Caco-2 (cell line): Measurements from ENCODE around the gene FBLIM1. TPM values are rescaled to one million over a fixed set of nuclear protein-coding genes. Genes with fewer than 3 reads are reported as not detected.

ENCODE experiments used
- BruUV-seq: library from RNA; stranded (reverse); fragments of 400-500 nt; replicated peaks from 2 replicates; lab custom pipeline; 2021; lab: Mats Ljungman, UMichigan
- CTCF ChIA-PET: fragments of 300-600 bp; sonication (Branson Sonifier 250); formaldehyde crosslinking; loops from one replicate; lab custom pipeline; 2022; ENCODE audit warnings: antibody characterized with exemption; lab: Charles Lee
- POLR2A ChIA-PET: fragments of 300-600 bp; sonication (Branson Sonifier 250); formaldehyde crosslinking; loops from one replicate; lab custom pipeline; 2022; ENCODE audit warnings: antibody characterized with exemption; lab: Charles Lee
- DNase-seq, 2 experiments: peaks; one replicate each; pipeline versions ENCODE4 v3.0.0 to v3.0.0-alpha.2; 2020 to 2022
- H3K27me3 ChIP-seq: replicated peaks from 2 replicates; pipeline ENCODE4 v1.6.0; 2011; ENCODE audit warnings: low read length; ENCODE audit not compliant: control insufficient read depth, insufficient read depth
- H3K36me3 ChIP-seq: 2 replicates; pipeline ENCODE4 v1.5.1; 2011; ENCODE audit warnings: low read length; ENCODE audit not compliant: control insufficient read depth, insufficient read depth
- H3K4me1 ChIP-seq: fragments of 250-450 bp; sonication (Bioruptor Pico); 2 replicates; pipeline ENCODE4 v1.5.1; 2020; ENCODE audit warnings: mild to moderate bottlenecking
- H3K4me3 ChIP-seq: 2 replicates; pipeline ENCODE4 v1.5.1; 2011; ENCODE audit warnings: low read depth, mild to moderate bottlenecking, control low read depth, low read length
- H3K9me3 ChIP-seq: fragments of 250-450 bp; sonication (Bioruptor Pico); 2 replicates; pipeline ENCODE4 v1.5.1; 2020; ENCODE audit warnings: mild to moderate bottlenecking, moderate library complexity
- H3K27ac Mint-ChIP-seq: one replicate; pipeline ENCODE4 v1.8.0; 2022; ENCODE audit warnings: mixed read lengths; ENCODE audit not compliant: unreplicated experiment
- H3K27me3 Mint-ChIP-seq: one replicate; pipeline ENCODE4 v1.8.0; 2022; ENCODE audit warnings: mixed read lengths; ENCODE audit not compliant: insufficient read depth, unreplicated experiment
- H3K36me3 Mint-ChIP-seq: one replicate; pipeline ENCODE4 v1.8.0; 2022; ENCODE audit warnings: mild to moderate bottlenecking, mixed read lengths; ENCODE audit not compliant: insufficient read depth, unreplicated experiment
- H3K4me1 Mint-ChIP-seq: one replicate; pipeline ENCODE4 v1.8.0; 2022; ENCODE audit warnings: low read depth, mixed read lengths; ENCODE audit not compliant: unreplicated experiment
- H3K4me3 Mint-ChIP-seq: one replicate; pipeline ENCODE4 v1.8.0; 2022; ENCODE audit warnings: mild to moderate bottlenecking, moderate library complexity, mixed read lengths; ENCODE audit not compliant: unreplicated experiment
- H3K9me3 Mint-ChIP-seq: one replicate; pipeline ENCODE4 v1.8.0; 2022; ENCODE audit warnings: mixed read lengths; ENCODE audit not compliant: unreplicated experiment
- intact Hi-C: fragments of 100-400 bp; cut with micrococcal nuclease; formaldehyde crosslinking; loops from one replicate; pipeline ENCODE4 v1.10.0; 2022; ENCODE audit not compliant: unreplicated experiment
- total RNA-seq: library from RNA; stranded (reverse); gene quantifications from 2 replicates; pipeline ENCODE4 v1.2.3, GENCODE V29; 2022
- TF ChIP-seq, protein P1 (sequence below), 2 experiments: fragments of 200-600 bp in 1 of 2; IDR thresholded peaks; 1 replicate in 1 of 2; 2 replicates in 1 of 2; pipeline versions ENCODE4 v1.5.1 to v1.8.0; 2011 to 2022; ENCODE audit warnings: antibody characterized with exemption in 1 of 2, control low read depth in 1 of 2, inconsistent platforms in 1 of 2, low read depth in 1 of 2, low read length in 1 of 2, mild to moderate bottlenecking in 1 of 2, moderate library complexity in 1 of 2; ENCODE audit not compliant: insufficient read depth in 1 of 2, severe bottlenecking in 1 of 2, unreplicated experiment in 1 of 2

The FBLIM1 gene
- total RNA-seq, 1 experiment from 2014 or later: 5.5 TPM

DNA sequence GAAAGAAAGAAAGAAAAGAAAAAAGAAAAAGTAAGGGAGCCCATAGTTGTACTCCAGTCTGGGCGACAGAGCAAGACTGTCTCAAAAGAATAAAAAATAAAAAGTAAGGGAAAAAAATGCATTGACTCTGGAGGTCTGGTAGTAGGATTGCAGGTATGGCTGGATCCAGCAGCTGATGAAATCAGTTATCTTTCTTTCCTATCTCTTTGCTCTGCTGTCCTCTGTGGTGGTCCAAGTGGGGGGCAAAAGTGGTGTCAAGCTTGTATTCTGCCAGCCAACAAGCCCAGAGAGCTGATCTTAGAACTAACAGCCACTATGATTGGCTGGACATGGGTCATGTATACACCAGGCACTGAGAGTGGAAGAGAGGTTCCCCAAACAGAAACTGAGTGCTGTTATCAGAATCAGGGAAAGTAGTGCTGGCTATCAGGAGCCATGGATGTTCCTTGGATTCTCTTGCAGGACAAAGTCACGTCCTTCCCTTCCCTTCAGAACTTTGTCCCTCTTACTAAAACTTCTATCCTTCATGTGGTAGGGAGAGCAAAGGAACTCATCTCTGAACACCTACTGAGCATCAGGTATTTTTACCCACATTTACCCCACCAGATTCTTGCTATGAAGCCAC is 3.5 kb upstream of the FBLIM1 start:
- no peak overlapping the region for H3K4me3 ChIP-seq
- DNase-seq: no peak
- Mint-ChIP-seq H3K27me3 (no peaks in the 10 kb centered on the region), H3K4me1 (peaks cover 8% of the 10 kb centered on the region), H3K36me3 (no peaks in the 10 kb centered on the region), H3K9me3 (no peaks in the 10 kb centered on the region), H3K27ac (no peak overlapping the region), H3K4me3 (no peak overlapping the region)
- ChIA-PET CTCF (no interaction called here), POLR2A (no interaction called here)
- no peaks in the 10 kb centered on the region for H3K9me3 ChIP-seq
- H3K4me1 ChIP-seq: peaks cover 10% of the 10 kb centered on the region
- TF ChIP-seq, protein P1, sequence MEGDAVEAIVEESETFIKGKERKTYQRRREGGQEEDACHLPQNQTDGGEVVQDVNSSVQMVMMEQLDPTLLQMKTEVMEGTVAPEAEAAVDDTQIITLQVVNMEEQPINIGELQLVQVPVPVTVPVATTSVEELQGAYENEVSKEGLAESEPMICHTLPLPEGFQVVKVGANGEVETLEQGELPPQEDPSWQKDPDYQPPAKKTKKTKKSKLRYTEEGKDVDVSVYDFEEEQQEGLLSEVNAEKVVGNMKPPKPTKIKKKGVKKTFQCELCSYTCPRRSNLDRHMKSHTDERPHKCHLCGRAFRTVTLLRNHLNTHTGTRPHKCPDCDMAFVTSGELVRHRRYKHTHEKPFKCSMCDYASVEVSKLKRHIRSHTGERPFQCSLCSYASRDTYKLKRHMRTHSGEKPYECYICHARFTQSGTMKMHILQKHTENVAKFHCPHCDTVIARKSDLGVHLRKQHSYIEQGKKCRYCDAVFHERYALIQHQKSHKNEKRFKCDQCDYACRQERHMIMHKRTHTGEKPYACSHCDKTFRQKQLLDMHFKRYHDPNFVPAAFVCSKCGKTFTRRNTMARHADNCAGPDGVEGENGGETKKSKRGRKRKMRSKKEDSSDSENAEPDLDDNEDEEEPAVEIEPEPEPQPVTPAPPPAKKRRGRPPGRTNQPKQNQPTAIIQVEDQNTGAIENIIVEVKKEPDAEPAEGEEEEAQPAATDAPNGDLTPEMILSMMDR (IDR thresholded peaks at IDR 0.05; ENCODE audit: insufficient read depth in 1 of 2, low read depth in 1 of 2, low read length in 1 of 2, severe bottlenecking in 1 of 2, unreplicated experiment in 1 of 2): no peak
- intact Hi-C loops: no loop called here
- H3K36me3 ChIP-seq: no peaks in the 10 kb centered on the region
- no TSS peak for BruUV-seq
- no peaks in the 10 kb centered on the region for H3K27me3 ChIP-seq

DNA sequence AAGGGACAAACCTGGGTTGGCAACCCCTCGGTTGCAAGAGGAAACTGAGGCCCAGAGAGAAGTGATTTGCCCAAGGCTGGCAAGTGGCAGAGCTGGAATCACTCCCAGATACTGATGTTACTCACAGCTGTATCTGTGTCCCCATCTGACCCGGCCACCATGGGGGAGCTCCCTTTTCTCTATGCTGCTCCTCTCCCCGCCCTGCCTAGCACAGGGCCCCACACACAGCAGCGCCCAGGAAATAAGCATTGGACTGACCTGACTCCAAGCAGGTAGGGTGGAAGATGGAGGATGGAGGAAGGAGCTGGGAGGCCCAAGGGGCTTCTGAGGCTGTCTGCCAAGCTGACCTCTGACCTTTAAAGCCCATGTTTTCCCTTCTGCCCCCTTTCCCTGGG is 3.0 kb upstream of the FBLIM1 start:
- Mint-ChIP-seq H3K36me3 (no peaks in the 10 kb centered on the region), H3K27me3 (no peaks in the 10 kb centered on the region), H3K4me1 (peaks cover 8% of the 10 kb centered on the region), H3K27ac (no peak overlapping the region), H3K9me3 (no peaks in the 10 kb centered on the region), H3K4me3 (no peak overlapping the region)
- H3K4me3 ChIP-seq: no peak overlapping the region
- BruUV-seq: no TSS peak
- H3K9me3 ChIP-seq: no peaks in the 10 kb centered on the region
- no peaks in the 10 kb centered on the region for H3K27me3 ChIP-seq
- peaks cover 11% of the 10 kb centered on the region for H3K4me1 ChIP-seq
- H3K36me3 ChIP-seq: no peaks in the 10 kb centered on the region
- intact Hi-C loops: no loop called here
- ChIA-PET CTCF (no interaction called here), POLR2A (no interaction called here)
- DNase-seq: no peak
- TF ChIP-seq, protein P1 (IDR thresholded peaks at IDR 0.05; ENCODE audit: insufficient read depth in 1 of 2, low read depth in 1 of 2, low read length in 1 of 2, severe bottlenecking in 1 of 2, unreplicated experiment in 1 of 2): no peak

DNA sequence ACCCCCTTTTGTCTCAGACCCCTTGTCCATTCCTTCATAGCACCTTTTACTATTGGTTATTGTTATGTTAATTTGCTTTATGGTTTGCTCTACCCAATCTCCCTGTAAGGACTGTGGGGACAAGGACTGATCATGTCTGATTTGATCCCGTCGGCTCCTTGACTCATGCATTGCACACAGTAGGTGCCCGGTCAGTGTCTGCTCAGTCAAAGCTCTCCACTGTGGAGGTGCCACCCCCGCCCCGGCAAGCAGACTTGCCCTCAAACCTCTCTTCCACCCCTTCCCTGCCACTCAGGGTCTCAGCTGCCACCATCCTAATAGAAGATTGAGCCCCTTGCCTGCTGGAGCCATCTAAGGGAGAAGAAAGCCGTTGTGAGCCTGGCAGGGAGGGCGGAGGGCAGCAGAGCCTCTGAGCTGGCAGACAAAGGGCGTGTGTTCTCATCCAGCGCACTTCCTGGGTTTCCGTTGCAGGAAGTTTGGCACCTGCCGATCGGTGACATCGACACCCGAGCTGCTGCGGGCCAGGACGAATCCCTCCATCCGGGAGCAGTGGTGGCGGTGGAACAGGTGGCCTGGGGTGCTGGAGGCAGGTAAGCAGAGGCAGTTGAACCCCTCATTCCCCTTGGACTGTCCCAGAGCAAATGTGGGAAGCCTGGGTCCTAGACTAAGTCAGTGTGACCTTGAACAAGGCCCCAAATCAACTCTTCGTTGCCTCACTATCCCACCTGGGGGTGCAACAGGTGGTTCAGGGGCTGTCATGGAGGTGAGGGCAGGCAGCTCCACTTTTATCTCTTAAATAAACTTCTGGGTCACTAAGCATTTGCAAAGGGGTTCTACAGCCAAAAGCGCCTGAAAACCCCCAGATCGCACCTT is 2.2 kb upstream of the FBLIM1 start:
- Histone ChIP-seq H3K4me1 (peaks cover 16% of the 10 kb centered on the region), H3K9me3 (no peaks in the 10 kb centered on the region), H3K27me3 (no peaks in the 10 kb centered on the region), H3K36me3 (no peaks in the 10 kb centered on the region), H3K4me3 (no peak overlapping the region)
- no peak overlapping the region for H3K27ac Mint-ChIP-seq
- no peak for DNase-seq
- H3K9me3 Mint-ChIP-seq: no peaks in the 10 kb centered on the region
- ChIA-PET POLR2A (no interaction called here), CTCF (no interaction called here)
- H3K4me3 Mint-ChIP-seq: no peak overlapping the region
- peaks cover 9% of the 10 kb centered on the region for H3K4me1 Mint-ChIP-seq
- no peaks in the 10 kb centered on the region for H3K36me3 Mint-ChIP-seq
- no peaks in the 10 kb centered on the region for H3K27me3 Mint-ChIP-seq
- TF ChIP-seq, protein P1 (IDR thresholded peaks at IDR 0.05; ENCODE audit: insufficient read depth in 1 of 2, low read depth in 1 of 2, low read length in 1 of 2, severe bottlenecking in 1 of 2, unreplicated experiment in 1 of 2): no peak
- intact Hi-C loops: no loop called here
- no TSS peak for BruUV-seq
